GM21390 (cell line): Measurements from ENCODE around the gene ANKRD60.

Experiments used
- ATAC-seq: cut with Tn5 transposase; IDR thresholded peaks from one replicate; pipeline ENCODE4 v1.9.1; 2021; ENCODE audit not compliant: unreplicated experiment

ANKRD60 gene, protein sequence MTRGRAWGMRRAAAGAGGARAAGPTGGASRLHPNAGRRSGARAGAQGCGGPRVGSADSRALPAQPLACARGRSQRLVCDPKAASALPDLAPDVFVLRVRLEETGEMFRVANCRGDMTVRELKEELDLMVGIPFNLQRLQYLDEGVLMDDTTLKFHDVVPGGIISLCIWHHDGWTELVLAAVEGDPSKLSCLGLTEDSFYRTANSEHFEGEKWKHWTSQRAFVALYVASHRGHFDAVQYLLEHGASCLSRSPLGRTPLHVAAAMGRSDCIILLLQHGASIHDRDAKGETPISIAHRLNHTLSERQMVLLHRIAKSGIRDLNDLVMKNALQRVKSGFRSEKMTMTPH

DNA sequence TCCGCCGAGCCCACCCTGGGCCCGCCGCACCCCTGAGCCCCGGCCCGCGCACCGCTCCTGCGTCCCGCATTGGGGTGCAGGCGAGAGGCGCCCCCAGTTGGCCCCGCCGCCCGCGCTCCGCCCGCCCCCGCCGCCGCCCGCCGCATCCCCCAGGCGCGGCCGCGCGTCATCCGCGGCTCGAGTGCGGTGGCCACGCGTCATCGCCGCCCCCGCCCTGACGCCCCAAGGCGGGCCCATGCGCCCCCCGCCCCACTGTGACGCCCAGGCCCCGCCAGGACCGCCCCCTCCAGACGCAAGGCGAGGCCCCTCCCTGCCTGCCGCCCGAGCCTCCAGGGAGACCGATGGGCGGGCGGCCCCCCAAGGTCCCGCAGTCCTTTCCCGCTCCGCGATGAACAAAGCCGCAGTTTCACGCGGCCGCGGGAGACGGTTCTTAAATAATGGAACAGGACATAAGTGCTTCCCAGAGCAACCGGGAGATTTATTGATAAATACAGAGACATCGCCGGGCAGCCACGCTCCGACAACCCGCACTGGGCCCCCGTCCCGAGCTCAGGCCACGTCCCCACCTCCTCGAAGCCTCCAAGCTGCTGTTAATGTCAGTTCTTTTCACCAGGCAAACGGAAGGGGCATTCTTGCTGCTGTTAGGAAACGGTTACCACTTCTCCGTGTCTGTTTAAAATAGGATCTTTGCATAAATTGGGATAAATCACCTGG is at the start of gene ANKRD60:
Gene ANKRD60 (minus strand): TSS at position 170 of the 714 bp plus-strand sequence. CDS start 0 bp downstream, at position 170.
- ATAC-seq, result no peak

DNA sequence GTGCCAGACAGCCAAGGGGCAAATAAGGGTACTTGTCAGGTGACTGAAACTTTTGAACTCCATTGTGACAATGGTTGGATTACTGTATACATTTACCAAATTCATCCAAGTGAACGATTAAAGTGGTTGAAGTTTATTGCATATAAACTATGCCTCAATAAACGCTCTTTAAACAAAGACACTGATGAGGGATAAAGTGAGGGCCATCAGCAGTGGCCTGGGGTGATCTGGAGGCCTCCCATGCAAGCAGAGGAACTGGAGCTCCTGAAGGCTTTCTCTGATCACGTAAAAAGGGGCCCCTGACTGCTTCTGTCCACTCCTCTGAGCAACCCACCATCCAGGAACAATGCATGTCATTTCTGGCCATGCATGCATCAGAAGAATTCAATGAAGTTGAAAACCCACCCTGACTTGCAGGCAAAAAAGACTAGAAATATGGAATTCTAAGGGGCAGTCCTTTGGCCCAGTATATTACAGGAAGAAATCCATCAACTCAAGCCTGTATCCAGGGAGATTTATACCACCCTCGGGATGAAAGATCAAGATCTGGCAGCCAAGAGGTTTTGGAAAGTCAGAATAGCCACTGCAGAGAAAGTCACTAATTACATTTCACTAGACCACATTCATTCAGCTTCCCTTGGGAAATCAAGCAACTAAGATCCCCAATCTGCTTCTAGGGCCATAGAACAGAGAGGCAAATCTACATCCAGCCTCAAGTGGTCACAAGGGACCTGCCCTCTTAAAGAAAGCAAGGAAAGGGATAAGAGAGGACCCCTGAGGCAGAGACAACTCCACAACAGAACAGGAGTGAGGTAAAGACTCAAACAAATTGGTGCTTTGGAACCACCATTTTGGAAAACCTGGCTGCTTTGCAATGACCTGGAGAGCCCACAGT is 49.4 kb upstream of the ANKRD60 start:
- no peak for ATAC-seq

DNA sequence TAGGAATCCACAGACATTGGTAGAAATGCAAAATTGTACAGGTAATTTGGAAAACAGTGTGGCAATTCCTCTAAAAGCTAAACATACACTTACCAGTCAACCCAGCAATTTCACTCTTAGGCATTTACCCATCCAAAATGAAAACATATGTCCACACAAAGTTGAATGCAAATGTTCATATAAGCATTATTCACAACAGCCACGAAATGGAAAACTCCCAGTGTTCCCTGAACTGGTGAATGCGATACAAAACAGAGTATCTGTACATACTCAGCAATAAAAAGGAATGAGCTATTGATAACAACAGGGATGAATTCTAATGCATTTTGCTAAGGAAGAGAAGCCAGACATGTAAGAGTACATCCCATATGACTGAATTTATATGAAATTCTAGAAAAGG is 48.7 kb upstream of the ANKRD60 start:
- ATAC-seq, result no peak

DNA sequence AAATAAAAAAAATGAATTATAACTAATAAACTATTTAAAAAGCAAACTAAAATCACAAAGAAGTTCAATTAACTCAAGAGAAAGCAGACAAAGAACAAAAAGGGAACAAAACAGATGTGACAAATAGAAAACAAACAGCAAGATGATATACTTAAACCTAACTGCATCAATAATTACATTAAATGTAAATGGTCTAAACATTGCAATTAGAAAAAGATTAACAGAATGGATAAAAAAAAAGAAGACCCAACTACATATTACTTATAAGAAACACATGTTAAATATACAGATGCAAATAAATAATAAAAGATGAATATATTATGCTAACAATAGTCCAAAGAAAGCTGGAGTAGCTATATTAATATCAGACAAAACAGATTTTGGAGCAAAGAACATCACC is 45.9 kb upstream of the ANKRD60 start:
- no peak for ATAC-seq

DNA sequence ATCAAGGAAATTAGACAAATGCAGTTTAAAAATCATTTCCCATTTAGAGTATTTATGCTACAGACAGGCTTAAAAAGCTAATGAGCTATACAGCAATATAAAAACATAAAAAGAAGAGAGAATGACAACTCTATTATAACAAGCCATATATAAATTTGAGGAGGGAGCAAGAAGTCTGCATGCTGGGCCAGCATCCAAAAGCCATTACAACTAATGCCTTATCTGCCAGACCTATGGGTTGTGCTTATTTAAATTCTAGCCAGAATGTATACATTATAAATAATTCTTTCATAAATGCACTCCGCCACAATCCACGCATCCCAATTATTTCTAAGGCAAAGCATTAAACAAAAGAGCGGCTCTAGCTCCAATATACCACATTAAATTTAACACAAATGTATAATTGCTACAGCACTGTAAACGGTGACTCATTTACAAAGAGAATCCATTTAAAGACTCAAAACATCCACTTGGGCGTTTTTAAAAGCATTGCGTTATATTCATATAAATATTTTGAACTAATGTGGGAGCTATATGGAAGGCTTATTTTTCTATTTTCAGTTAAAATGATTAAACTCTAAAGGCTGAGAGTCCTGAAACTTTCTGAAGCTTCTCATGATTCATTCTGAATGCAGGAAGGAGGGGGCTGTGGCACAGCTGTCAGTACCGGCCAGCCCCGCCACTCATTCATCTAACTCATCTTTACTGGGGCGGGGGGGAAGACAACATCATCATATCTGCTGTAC is 43.3 kb upstream of the ANKRD60 start:
- ATAC-seq, result no peak

DNA sequence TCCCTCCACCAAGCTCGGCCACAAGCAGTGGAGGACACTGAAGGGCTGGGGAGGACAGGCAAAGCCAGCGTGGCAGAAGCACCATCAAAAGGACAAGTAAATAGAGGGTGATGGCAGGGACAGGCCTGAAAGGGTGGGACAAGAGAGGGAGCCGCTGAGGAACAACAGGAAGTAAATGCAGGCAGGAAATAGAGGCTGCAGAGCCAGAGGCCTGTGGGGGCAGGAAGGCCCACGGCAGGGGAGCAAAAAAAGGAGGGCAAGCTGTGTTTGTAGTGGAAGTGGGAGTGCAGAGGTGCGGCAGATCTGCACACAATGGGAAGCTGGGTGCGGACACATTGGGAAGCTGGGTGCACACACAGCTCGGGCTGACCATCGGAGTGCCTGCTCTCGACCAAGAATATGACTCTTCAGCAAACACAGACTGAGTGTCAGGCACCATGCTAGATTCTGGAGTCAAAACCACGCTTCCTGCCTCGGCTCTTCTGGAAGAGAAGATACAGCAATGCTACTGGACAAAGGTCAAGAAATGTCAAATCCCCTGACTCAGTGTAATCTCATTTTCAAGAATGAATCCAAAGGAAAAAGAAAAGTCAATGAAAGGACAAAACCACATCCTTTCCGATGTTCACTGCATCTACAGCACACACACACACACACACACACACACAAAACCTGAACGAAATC is 40.6 kb upstream of the ANKRD60 start:
- ATAC-seq, result no peak

DNA sequence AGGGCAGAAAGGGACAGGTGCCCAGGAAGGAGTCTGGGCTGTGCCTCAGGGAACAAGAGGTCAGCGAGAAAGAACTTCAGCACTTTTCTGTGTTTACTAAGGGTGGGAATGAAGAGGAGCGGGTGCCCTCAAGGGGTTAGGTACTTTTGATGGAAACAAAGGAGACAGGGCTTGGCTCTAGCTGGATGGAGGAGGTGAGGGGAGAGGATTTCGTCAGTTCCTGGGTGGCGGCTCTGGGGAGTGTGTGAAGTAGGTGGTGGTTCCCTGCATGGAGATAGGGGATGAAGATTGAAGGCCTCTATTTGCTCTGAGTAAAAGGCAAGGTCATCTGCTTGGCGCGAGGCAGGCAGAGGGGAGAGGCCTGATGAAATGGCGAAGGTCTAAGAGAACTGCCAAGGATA is 40.0 kb upstream of the ANKRD60 start:
- no peak for ATAC-seq

DNA sequence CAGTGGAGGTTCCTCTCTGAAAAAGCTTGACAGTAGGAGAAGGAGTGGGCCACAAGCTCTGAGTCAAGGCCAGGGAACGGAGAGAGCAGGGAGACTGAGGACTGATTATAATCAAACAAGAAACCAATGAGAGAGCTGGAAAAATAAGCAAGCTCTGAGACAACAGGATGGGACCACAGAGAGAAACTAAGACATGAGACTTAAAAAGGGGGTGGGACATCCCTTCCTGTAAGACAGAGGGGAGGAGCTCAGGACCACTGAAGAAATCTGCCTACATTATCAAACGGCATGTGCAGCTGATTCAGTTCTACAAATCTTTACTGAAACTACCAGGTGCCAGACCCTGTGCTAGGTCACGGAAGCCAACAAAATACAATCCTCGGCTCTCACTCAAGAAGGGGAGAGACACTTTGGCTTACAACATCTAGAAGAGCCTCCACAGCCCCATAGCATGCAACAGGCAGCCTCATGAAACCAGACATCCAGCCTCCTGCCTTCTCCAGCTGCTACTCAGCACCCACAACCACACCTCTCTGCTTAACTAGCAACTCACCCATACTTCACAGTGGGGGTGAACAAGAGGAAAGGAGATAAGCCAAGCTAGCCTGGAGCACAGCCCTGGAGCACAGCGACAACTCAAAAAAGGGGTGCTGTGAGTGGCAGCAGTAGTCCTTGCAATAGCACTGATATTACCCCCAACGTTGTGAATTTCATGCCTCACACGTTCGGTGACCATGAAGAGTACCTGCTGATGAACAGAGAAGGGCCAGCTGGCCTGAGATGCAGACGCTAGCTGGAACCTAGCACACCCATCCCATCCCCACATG is 39.1 kb upstream of the ANKRD60 start:
- ATAC-seq, result no peak

DNA sequence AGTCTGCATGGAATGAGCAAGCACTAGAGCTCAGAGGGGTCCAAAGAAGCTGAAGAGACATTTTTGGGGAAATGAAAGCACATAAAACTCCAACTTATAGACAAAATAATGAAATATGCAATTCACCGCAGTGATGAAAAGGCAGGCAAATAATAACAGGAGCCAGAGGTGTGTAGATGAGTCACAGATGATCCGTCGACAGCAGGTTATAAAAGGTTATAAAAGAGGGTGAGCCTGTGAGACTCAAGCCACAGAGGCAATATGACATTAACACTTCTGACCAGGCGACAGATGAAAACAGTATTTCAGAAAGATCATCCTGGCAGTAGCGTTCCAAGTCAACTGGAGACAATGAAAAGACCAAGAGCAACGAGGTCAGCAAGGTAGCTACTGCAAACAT is 35.8 kb upstream of the ANKRD60 start:
- no peak for ATAC-seq

DNA sequence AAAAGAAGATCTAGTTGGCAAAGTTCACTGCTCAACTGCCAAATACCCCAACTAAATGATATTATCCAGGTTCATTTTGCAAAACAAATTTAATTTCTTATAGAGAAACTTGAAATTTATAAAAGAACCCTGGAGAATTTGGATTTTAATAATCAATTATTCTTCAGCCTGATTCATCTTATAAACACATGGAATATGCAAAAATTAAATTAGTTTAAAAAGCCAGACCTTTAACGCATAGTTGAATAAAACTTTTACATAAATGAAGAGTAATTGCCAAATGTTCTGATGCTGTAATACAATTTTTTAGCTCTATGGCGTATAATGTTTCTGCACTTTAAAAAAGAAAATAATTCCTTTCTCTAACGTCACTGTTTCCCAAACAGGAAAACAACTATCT is 33.2 kb upstream of the ANKRD60 start:
- no peak for ATAC-seq

DNA sequence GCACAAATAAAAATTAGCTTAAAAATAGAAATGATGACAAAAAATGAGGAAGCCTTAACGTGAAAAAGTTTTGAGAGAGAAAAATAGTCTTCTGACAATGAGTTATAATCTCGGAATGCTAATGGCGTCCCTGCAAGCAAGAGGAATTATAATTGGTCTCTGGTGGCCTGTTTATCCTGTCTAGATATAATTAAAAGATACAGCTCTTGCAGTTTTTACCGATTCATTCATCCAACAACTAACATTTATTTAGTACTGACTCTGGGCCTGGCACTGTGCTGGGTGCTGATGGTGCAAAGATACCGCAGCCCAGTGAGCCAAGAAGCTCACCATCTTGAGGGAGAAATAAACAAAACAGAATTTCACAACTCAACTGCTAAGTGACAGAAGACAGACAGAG is 31.6 kb upstream of the ANKRD60 start:
- no peak for ATAC-seq

DNA sequence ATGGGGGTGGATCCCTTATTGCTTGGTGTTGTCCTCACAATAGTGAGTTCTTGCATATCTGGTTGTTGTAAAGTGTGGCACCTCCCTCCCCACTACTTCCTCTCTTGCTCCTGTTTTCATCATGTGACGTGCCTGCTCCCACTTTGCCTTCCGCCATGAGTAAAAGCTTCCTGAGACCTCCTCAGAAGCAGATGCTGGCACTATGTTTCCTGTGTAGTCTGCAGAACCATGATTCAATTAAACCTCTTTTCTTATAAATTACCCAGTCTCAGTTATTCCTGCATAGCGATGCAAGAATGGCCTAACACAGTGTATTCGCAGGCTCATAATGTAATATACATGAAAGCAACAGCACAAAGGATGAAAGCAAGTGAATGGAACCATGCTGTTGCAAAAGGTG is 28.4 kb upstream of the ANKRD60 start:
- ATAC-seq, result no peak

DNA sequence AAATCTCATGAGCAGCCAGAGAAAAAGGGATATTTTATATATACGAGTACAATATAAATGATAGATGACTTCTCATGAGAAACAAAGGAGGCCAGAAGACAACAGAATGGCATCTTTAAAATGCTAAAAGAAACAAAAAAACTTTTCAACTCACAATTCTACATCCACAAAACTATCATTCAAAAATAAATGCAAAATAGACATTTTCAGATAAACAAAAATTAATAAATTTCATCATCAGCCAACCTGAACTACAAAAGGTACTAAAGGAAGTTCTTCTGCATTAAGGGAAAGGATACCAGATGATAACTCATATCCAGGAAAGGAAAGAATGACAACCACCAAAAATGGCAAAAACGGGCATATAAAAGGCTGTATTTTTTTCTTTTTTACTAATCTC is 27.9 kb upstream of the ANKRD60 start:
- no peak for ATAC-seq

DNA sequence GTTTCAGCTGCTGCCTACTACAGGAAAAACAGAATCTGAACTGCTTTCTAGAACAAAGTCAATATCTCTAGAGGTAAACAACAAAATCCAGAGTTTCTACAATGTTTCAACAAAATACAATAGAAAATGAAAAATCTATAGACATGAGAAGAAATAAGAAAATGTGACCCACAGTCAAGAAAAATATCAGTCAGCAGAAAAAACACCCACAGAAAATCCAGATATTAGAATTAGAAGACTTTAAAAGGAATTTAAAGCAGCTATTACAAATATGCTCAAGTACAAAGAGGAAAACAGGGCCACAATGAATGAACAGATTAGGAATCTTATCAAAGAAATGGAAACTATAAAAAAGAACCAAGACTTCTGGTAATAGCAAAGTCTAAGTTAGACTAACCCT is 26.4 kb upstream of the ANKRD60 start:
- ATAC-seq, result no peak

DNA sequence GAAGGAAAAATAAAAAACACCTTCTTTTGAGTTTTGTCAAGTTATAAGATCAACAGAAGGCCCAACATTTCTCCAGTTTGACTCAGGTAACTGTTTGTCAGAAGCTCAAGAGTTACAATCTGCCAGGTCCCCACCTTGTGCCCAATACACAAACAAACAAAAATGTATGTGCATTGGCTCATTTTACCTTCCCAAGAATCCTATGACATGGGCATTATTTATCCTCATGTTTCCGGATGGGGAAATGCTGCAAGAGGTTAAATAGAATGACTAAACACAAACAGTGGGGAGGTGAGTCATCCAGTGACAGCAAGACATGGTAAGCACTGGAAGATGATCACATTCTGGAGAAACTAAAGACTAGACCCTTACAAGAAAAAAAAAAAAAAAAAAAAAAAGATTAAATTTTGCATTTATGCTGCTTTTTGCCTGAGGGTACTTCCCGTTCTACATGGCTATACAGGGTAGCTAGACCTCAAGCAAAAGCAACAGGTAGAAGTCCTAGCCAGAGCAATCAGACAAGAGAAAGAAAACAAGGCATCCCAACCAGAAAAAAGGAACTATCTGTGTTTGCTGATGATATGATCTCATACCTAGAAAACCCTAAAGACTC is 23.6 kb upstream of the ANKRD60 start:
- no peak for ATAC-seq

DNA sequence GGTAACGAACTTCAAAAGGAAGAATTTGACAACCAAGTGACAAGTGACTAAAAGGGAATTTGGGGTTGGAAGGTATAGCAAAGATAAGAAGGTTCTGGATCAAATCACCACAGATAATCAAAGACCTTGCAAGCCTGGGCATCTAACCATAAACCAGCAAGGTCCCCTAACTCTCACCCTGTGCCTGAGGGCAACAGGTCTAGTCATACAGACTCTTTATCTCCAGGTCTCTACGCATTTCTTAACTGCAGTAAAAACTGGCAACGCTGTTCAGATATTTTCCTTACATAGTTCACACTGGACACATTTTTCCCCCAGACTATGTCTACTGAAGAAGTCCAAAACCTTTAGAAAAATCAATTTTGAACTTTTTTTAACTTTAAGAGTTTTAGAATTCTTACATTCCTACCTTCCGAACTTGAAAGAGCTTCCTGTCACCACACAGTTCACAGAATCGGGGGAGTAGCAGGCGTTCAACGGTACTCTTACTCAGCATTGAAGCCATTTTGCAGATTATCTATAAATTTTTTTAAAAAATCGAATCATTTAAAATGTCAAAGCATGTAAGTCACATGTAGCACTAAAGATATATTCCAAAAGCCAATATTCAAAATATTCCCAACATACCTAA is 23.0 kb upstream of the ANKRD60 start:
- ATAC-seq, result no peak

DNA sequence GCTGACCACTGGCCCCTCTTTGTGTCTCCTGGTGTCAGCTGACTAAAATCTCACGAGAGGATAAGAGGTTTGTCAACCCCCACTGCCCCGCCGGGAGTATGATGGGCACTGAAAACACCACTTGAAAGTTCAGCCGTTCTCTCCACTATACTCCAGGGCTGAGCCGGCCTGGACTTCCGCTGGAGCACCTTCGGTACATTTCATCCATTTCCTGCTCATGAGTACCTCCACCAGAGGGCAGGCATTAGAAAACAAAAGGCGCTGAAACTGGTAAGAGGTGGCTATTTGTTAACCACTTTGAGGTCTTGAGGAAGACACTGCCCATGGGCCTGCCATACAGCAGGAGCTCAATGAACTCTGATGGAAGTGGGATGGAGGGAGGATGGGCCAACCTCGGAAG is 17.9 kb upstream of the ANKRD60 start:
- ATAC-seq, result no peak

DNA sequence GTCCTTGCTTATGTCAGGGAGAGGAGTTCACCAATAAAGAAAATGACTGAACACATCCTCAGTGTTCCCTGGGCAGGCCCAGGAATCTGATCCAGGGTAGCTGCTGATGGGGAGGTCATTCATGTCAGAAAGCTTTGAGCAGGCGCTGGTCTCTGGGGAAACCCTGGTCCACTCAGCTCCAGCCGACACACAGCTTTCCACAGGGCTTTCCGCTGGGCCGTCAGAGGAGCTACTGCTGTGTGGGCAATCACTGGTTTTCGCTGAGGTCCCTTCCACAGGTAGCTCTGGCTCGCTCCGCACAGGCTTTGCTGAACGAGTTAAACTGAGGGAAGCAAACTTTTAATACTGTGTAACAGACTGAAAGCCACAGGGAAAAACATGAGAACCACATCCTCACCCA is 17.5 kb upstream of the ANKRD60 start:
- ATAC-seq, result no peak
